H9 (cell line): Measurements from ENCODE around the gene HEATR5B. TPM values are rescaled to one million over a fixed set of nuclear protein-coding genes. Genes with fewer than 3 reads are reported as not detected.

Experiments
- DNase-seq: peaks from one replicate; pipeline ENCODE4 v3.0.0-alpha.2; 2017
- H2AFZ ChIP-seq: one replicate; pipeline ENCODE4 v1.6.1; 2013; ENCODE audit warnings: mild to moderate bottlenecking, low read length, control low read depth, moderate library complexity
- H2AK5ac ChIP-seq: 2 replicates; pipeline ENCODE4 v1.6.1; 2013; ENCODE audit warnings: low read length, control low read depth, mixed read lengths; ENCODE audit not compliant: insufficient read length
- H2BK120ac ChIP-seq: one replicate; pipeline ENCODE4 v1.6.1; 2013; ENCODE audit warnings: low read depth, mild to moderate bottlenecking, low read length, control low read depth, inconsistent platforms; ENCODE audit not compliant: poor library complexity, severe bottlenecking
- H2BK12ac ChIP-seq: 2 replicates; pipeline ENCODE4 v1.6.1; 2013; ENCODE audit warnings: low read length, control low read depth, mixed read lengths, low read depth; ENCODE audit not compliant: insufficient read length
- H2BK15ac ChIP-seq: 2 replicates; pipeline ENCODE4 v1.6.1; 2013; ENCODE audit warnings: low read depth, low read length, control low read depth
- H2BK20ac ChIP-seq: one replicate; pipeline ENCODE4 v1.6.1; 2013; ENCODE audit warnings: low read depth, mild to moderate bottlenecking, low read length, control low read depth, inconsistent platforms; ENCODE audit not compliant: poor library complexity, severe bottlenecking
- H2BK5ac ChIP-seq: 2 replicates; pipeline ENCODE4 v1.6.1; 2013; ENCODE audit warnings: low read length, control low read depth, mixed read lengths; ENCODE audit not compliant: insufficient read length
- H3K14ac ChIP-seq: 2 replicates; pipeline ENCODE4 v1.6.1; 2013; ENCODE audit warnings: low read length, control low read depth; ENCODE audit not compliant: insufficient read depth
- H3K18ac ChIP-seq: 2 replicates; pipeline ENCODE4 v1.6.1; 2013; ENCODE audit warnings: low read depth, mild to moderate bottlenecking, mixed read lengths, low read length, control low read depth; ENCODE audit not compliant: insufficient read length
- H3K23ac ChIP-seq: 2 replicates; pipeline ENCODE4 v1.6.1; 2013; ENCODE audit warnings: low read length, control low read depth, mixed read lengths, low read depth; ENCODE audit not compliant: insufficient read length
- H3K23me2 ChIP-seq: 2 replicates; pipeline ENCODE4 v1.6.1; 2013; ENCODE audit warnings: low read depth, mild to moderate bottlenecking, mixed read lengths, low read length, control low read depth; ENCODE audit not compliant: insufficient read length, poor library complexity, severe bottlenecking
- H3K27ac ChIP-seq: 2 replicates; pipeline ENCODE4 v1.5.1; 2013; ENCODE audit warnings: low read length, control low read depth, mixed read lengths, low read depth; ENCODE audit not compliant: insufficient read length
- H3K27me3 ChIP-seq: 2 replicates; pipeline ENCODE4 v1.6.1; 2013; ENCODE audit warnings: low read length, control low read depth, inconsistent platforms; ENCODE audit not compliant: insufficient read depth
- H3K4ac ChIP-seq: 2 replicates; pipeline ENCODE4 v1.6.1; 2013; ENCODE audit warnings: low read depth, mild to moderate bottlenecking, control low read depth, inconsistent platforms, low read length, moderate library complexity
- H3K4me1 ChIP-seq: 2 replicates; pipeline ENCODE4 v1.6.1; 2013; ENCODE audit warnings: low read length, control low read depth, inconsistent platforms; ENCODE audit not compliant: insufficient read depth
- H3K4me2 ChIP-seq: 2 replicates; pipeline ENCODE4 v1.6.1; 2013; ENCODE audit warnings: low read length, control low read depth, mixed read lengths; ENCODE audit not compliant: insufficient read length, insufficient read depth
- H3K56ac ChIP-seq: 2 replicates; pipeline ENCODE4 v1.6.1; 2013; ENCODE audit warnings: low read depth, mild to moderate bottlenecking, mixed read lengths, low read length, control low read depth; ENCODE audit not compliant: insufficient read length
- H3K79me1 ChIP-seq: 2 replicates; pipeline ENCODE4 v1.6.1; 2013; ENCODE audit warnings: low read depth, mild to moderate bottlenecking, moderate library complexity, low read length, control low read depth, inconsistent platforms; ENCODE audit not compliant: insufficient read depth, poor library complexity, severe bottlenecking
- H3K79me2 ChIP-seq: 2 replicates; pipeline ENCODE4 v1.6.1; 2013; ENCODE audit warnings: low read length, control low read depth, inconsistent platforms; ENCODE audit not compliant: insufficient read depth
- H3K9ac ChIP-seq: 2 replicates; pipeline ENCODE4 v1.6.1; 2013; ENCODE audit warnings: low read length, control low read depth, mixed read lengths; ENCODE audit not compliant: insufficient read length; ENCODE audit errors: extremely low read depth
- H3K9me3 ChIP-seq: one replicate; pipeline ENCODE4 v1.6.1; 2013; ENCODE audit warnings: low read depth, low read length, inconsistent platforms; ENCODE audit not compliant: control insufficient read depth
- H3T11ph ChIP-seq: one replicate; pipeline ENCODE4 v1.6.1; 2013; ENCODE audit warnings: mild to moderate bottlenecking, low read length, control low read depth, inconsistent platforms
- H4K20me1 ChIP-seq: one replicate; pipeline ENCODE4 v1.6.1; 2013; ENCODE audit not compliant: control insufficient read depth, insufficient read length, insufficient read depth
- H4K5ac ChIP-seq: 2 replicates; pipeline ENCODE4 v1.6.1; 2013; ENCODE audit warnings: low read depth, mild to moderate bottlenecking, mixed read lengths, low read length, control low read depth; ENCODE audit not compliant: insufficient read length
- H4K8ac ChIP-seq: replicated peaks from 2 replicates; pipeline ENCODE4 v1.6.1; 2013; ENCODE audit warnings: low read length, control low read depth, mixed read lengths, low read depth; ENCODE audit not compliant: insufficient read length
- H4K91ac ChIP-seq: 2 replicates; pipeline ENCODE4 v1.6.1; 2013; ENCODE audit warnings: low read depth, mild to moderate bottlenecking, moderate library complexity, mixed read lengths, low read length, control low read depth; ENCODE audit not compliant: insufficient read length
- H3K27ac Mint-ChIP-seq, 3 experiments: 2 replicates in 2 of 3; 3 replicates in 1 of 3; pipeline ENCODE4 v1.8.0; 2020 to 2021; ENCODE audit warnings: mixed read lengths in 3 of 3, mild to moderate bottlenecking in 1 of 3, moderate library complexity in 1 of 3
- H3K27me3 Mint-ChIP-seq: 2 replicates; pipeline ENCODE4 v1.8.0; 2021; ENCODE audit warnings: low read depth, mild to moderate bottlenecking, moderate library complexity, mixed read lengths
- H3K36me3 Mint-ChIP-seq, 3 experiments: 2 replicates in 2 of 3; 3 replicates in 1 of 3; pipeline ENCODE4 v1.8.0; 2020 to 2021; ENCODE audit warnings: low read depth in 3 of 3, mixed read lengths in 3 of 3; ENCODE audit not compliant: insufficient read depth in 1 of 3
- H3K4me1 Mint-ChIP-seq, 2 experiments: 2 replicates each; pipeline ENCODE4 v1.8.0; 2020; ENCODE audit warnings: mixed read lengths in 2 of 2
- H3K4me3 Mint-ChIP-seq, 2 experiments: 2 replicates in 1 of 2; 3 replicates in 1 of 2; pipeline ENCODE4 v1.8.0; 2020 to 2021; ENCODE audit warnings: mild to moderate bottlenecking in 2 of 2, mixed read lengths in 2 of 2, moderate library complexity in 1 of 2
- H3K9me3 Mint-ChIP-seq, 2 experiments: 2 replicates in 1 of 2; 3 replicates in 1 of 2; pipeline ENCODE4 v1.8.0; 2020; ENCODE audit warnings: mild to moderate bottlenecking in 2 of 2, mixed read lengths in 2 of 2, moderate library complexity in 1 of 2
- CTCF ChIP-seq: fragments of 200-600 bp; sonication (generic); conservative IDR thresholded peaks from 3 replicates; pipeline ENCODE4 v1.8.0; 2021; ENCODE audit warnings: antibody characterized with exemption, mild to moderate bottlenecking
- WGBS: extraction: QIAGEN DNeasy Blood & Tissue Kit; methylation state at CpG from one replicate; pipeline ENCODE4 v1.1.7; 2013; ENCODE audit warnings: missing lambda C conversion rate, low lambda C conversion rate, mixed read lengths; ENCODE audit not compliant: insufficient read length; ENCODE audit errors: extremely low coverage; 5-methylcytosine and 5-hydroxymethylcytosine counted together
- total RNA-seq: library from RNA; stranded (reverse); gene quantifications from 2 replicates; pipeline ENCODE4 v1.2.1, GENCODE V29; 2021

HEATR5B gene
- total RNA-seq, 1 experiment from 2014 or later: 14.0 TPM

- Histone ChIP-seq H4K20me1 (no peaks in the 10 kb centered on the region), H3K18ac (no peak overlapping the region), H2BK120ac (no peak overlapping the region), H4K5ac (no peak overlapping the region), H4K8ac (no peak overlapping the region), H2AFZ (no peak overlapping the region), H2AK5ac (no peak overlapping the region), H2BK5ac (no peak overlapping the region), H3K9me3 (no peaks in the 10 kb centered on the region), H3K27ac (no peak overlapping the region), H2BK20ac (no peak overlapping the region), H3K14ac (no peak overlapping the region), H3K56ac (no peak overlapping the region), H3K27me3 (no peaks in the 10 kb centered on the region), H4K91ac (no peak overlapping the region), H3K79me2 (no peaks in the 10 kb centered on the region), H2BK15ac (no peak overlapping the region), H3K23ac (no peak overlapping the region), H3K9ac (no peak overlapping the region), H3T11ph (no peak overlapping the region), H3K23me2 (no peaks in the 10 kb centered on the region), H3K4ac (no peak overlapping the region), H2BK12ac (no peak overlapping the region), H3K4me1 (no peaks in the 10 kb centered on the region), H3K79me1 (no peaks in the 10 kb centered on the region), H3K4me2 (no peak overlapping the region)
- Mint-ChIP-seq H3K27me3 (no peaks in the 10 kb centered on the region), H3K9me3 (no peaks in the 10 kb centered on the region), H3K4me1 (no peaks in the 10 kb centered on the region), H3K36me3 (peaks cover 0 to 12% (median 8%) of the 10 kb centered on the region in 3 experiments; a peak in 3 of 7 replicates), H3K27ac (no peak overlapping the region), H3K4me3 (no peak overlapping the region)
- DNase-seq: no peak
- TF ChIP-seq CTCF: no peak
- WGBS: no CpG with 5 or more reads among the region's 4 CpGs
These were observed 14.4 kb upstream of the HEATR5B start for GRCh38 chr2:37098416-37099118.
